Liver (tissue), 3 donors: ENCODE results near the gene ANAPC16.

Source experiments
- ATF3 ChIP-seq: IDR thresholded peaks from 2 replicates; pipeline ENCODE4 v1.6.1; 2016; ENCODE audit warnings: antibody characterized with exemption
- CTCF ChIP-seq: fragments of 150-350 bp; IDR thresholded peaks from 2 replicates; pipeline ENCODE4 v1.5.1; 2017; ENCODE audit warnings: improper control_type of control experiment, low read depth, low read length; ENCODE audit not compliant: missing input control
- EGR1 ChIP-seq, 2 donors: IDR thresholded peaks; 2 replicates each; pipeline ENCODE4 v1.6.1; 2016 to 2018; ENCODE audit warnings: antibody characterized with exemption in 2 of 2, low read depth in 2 of 2
- FOXA1 ChIP-seq: IDR thresholded peaks from 2 replicates; pipeline ENCODE4 v1.6.1; 2016; ENCODE audit warnings: antibody characterized with exemption
- GABPA ChIP-seq, 2 donors: IDR thresholded peaks in 1 of 2; conservative IDR thresholded peaks in 1 of 2; 2 replicates each; pipeline ENCODE4 v1.6.1; 2016; ENCODE audit warnings: antibody characterized with exemption in 2 of 2, mild to moderate bottlenecking in 1 of 2, moderate library complexity in 1 of 2
- MAX ChIP-seq: IDR thresholded peaks from 2 replicates; pipeline ENCODE4 v1.6.1; 2016; ENCODE audit warnings: antibody characterized with exemption
- NR2F2 ChIP-seq: IDR thresholded peaks from 2 replicates; pipeline ENCODE4 v1.6.1; 2016; ENCODE audit warnings: antibody characterized with exemption
- RAD21 ChIP-seq, 2 donors: IDR thresholded peaks; 2 replicates each; pipeline ENCODE4 v1.6.1; 2016; ENCODE audit warnings: antibody characterized with exemption in 2 of 2, mild to moderate bottlenecking in 2 of 2
- REST ChIP-seq: IDR thresholded peaks from 2 replicates; pipeline ENCODE4 v1.6.1; 2016; ENCODE audit warnings: antibody characterized with exemption, mild to moderate bottlenecking
- SP1 ChIP-seq: IDR thresholded peaks from 2 replicates; pipeline ENCODE4 v1.6.1; 2018; ENCODE audit warnings: antibody characterized with exemption, mild to moderate bottlenecking
- TAF1 ChIP-seq: conservative IDR thresholded peaks from 2 replicates; pipeline ENCODE4 v1.6.1; 2016; ENCODE audit warnings: antibody characterized with exemption, mild to moderate bottlenecking
- YY1 ChIP-seq: IDR thresholded peaks from 2 replicates; pipeline ENCODE4 v1.6.1; 2016; ENCODE audit warnings: antibody characterized with exemption, mild to moderate bottlenecking
- ZBTB33 ChIP-seq: IDR thresholded peaks from 2 replicates; pipeline ENCODE4 v1.6.1; 2016; ENCODE audit warnings: antibody characterized with exemption
- donor health status: healthy.
- donor health status: healthy.

GRCh38 chr10:72219235-72219814 lies 3.5 kb downstream of the ANAPC16 start:
- TF ChIP-seq SP1: no peak
- no peak for TF ChIP-seq CTCF
- TF ChIP-seq YY1: no peak
- no peak for TF ChIP-seq NR2F2
- no peak for TF ChIP-seq RAD21 (IDR thresholded peaks at IDR 0.05)
- TF ChIP-seq FOXA1: no peak
- no peak for TF ChIP-seq TAF1
- no peak for TF ChIP-seq ATF3
- TF ChIP-seq REST: no peak
- TF ChIP-seq EGR1 (IDR thresholded peaks at IDR 0.05; ENCODE audit: low read depth in 2 of 2): no peak
- TF ChIP-seq MAX: no peak
- TF ChIP-seq GABPA (IDR thresholded peaks at IDR 0.05 in 1 of 2, conservative IDR thresholded peaks at IDR 0.05 in 1 of 2): no peak
- no peak for TF ChIP-seq ZBTB33
